ENCODE measurements around the gene USP6.
"Not testable (repeated sequence)": the region's sequence is repeated elsewhere in the genome, so short reads cannot be mapped to it uniquely, and the experiment has no call there.

Gene USP6

DNA sequence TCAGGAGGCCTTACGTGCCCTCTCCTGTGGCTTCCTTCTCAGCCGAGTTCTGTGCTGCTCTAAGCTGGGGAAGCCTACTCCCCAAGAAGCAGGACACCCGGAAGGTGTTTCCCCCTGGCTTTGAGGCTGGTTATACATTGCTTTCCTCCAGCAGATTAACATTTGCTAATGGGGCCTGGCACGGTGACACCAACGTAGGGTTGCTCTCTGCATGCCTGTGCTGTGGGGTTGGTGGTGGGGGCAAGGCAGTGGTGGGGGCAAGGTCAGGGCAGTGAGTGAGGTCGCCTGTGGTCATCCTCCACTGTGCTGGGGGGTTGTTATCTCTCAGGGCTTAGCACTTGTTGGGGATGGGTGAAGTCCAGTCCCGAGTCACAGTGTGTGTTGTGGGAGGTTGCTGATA lies 4.2 kb downstream of the USP6 start:
- TF ChIP-seq ARNTL (CRISPR knock-in tag; IDR thresholded peaks at IDR 0.05; ENCODE audit: borderline replicate concordance, low read depth): no peak
- TF ChIP-seq TOX (CRISPR knock-in tag; IDR thresholded peaks at IDR 0.05; ENCODE audit: borderline replicate concordance): no peak
- TF ChIP-seq, protein P1, sequence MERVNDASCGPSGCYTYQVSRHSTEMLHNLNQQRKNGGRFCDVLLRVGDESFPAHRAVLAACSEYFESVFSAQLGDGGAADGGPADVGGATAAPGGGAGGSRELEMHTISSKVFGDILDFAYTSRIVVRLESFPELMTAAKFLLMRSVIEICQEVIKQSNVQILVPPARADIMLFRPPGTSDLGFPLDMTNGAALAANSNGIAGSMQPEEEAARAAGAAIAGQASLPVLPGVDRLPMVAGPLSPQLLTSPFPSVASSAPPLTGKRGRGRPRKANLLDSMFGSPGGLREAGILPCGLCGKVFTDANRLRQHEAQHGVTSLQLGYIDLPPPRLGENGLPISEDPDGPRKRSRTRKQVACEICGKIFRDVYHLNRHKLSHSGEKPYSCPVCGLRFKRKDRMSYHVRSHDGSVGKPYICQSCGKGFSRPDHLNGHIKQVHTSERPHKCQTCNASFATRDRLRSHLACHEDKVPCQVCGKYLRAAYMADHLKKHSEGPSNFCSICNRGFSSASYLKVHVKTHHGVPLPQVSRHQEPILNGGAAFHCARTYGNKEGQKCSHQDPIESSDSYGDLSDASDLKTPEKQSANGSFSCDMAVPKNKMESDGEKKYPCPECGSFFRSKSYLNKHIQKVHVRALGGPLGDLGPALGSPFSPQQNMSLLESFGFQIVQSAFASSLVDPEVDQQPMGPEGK (CRISPR knock-in tag; IDR thresholded peaks at IDR 0.05; ENCODE audit: borderline replicate concordance): no peak
- TF ChIP-seq, protein P2, sequence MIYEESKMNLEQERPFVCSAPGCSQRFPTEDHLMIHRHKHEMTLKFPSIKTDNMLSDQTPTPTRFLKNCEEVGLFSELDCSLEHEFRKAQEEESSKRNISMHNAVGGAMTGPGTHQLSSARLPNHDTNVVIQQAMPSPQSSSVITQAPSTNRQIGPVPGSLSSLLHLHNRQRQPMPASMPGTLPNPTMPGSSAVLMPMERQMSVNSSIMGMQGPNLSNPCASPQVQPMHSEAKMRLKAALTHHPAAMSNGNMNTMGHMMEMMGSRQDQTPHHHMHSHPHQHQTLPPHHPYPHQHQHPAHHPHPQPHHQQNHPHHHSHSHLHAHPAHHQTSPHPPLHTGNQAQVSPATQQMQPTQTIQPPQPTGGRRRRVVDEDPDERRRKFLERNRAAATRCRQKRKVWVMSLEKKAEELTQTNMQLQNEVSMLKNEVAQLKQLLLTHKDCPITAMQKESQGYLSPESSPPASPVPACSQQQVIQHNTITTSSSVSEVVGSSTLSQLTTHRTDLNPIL (CRISPR knock-in tag; IDR thresholded peaks at IDR 0.05; ENCODE audit: low read depth): no peak
- TF ChIP-seq, protein P3, sequence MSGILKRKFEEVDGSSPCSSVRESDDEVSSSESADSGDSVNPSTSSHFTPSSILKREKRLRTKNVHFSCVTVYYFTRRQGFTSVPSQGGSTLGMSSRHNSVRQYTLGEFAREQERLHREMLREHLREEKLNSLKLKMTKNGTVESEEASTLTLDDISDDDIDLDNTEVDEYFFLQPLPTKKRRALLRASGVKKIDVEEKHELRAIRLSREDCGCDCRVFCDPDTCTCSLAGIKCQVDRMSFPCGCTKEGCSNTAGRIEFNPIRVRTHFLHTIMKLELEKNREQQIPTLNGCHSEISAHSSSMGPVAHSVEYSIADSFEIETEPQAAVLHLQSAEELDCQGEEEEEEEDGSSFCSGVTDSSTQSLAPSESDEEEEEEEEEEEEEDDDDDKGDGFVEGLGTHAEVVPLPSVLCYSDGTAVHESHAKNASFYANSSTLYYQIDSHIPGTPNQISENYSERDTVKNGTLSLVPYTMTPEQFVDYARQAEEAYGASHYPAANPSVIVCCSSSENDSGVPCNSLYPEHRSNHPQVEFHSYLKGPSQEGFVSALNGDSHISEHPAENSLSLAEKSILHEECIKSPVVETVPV (CRISPR knock-in tag; IDR thresholded peaks at IDR 0.05): no peak
- no peak for TF ChIP-seq PPARA (CRISPR knock-in tag; IDR thresholded peaks at IDR 0.05; ENCODE audit: borderline replicate concordance)
- no peak for TF ChIP-seq ZNF8 (CRISPR knock-in tag; IDR thresholded peaks at IDR 0.05)
- TF ChIP-seq TCF4 (CRISPR knock-in tag; IDR thresholded peaks at IDR 0.05; ENCODE audit: borderline replicate concordance): no peak
- no peak for TF ChIP-seq ZNF70 (CRISPR knock-in tag; IDR thresholded peaks at IDR 0.05)
- ATAC-seq: no peak

DNA sequence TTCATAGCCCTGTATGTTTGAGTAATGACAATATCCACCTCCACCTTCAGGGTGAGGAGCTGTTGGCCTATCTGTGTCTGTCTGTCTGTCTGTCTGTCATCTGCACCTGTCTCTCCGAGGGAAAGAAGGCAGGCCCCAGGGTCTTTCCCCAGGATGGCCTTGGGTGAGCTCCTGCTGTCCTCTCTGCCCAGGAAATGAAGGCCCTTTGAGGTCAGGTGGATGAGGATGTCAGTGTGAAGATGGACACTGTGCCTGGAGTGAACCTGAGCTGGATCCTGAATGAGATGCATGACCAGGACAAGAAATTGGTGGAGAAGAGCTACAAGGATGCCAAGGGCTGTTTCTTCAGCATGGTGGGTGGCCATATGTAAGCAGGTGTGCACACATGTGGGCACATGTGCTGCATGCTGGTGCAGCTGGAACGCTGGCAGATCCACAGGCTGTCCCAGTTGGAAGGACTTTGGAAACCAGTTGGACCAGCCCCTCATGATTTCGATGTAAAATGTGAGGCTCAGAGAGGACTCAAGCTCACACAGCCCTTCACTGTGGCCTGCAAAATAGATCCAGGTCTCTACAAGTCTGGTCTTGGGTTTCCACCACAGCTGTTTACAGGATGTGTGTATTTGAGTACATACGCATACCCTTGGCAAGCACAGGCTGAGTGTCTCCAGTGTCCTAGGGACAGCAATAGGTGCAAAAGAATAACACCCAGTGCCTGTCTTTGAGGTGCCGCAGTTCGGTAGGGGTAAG lies 4.8 kb downstream of the USP6 start:
- not testable (repeated sequence) for ATAC-seq

DNA sequence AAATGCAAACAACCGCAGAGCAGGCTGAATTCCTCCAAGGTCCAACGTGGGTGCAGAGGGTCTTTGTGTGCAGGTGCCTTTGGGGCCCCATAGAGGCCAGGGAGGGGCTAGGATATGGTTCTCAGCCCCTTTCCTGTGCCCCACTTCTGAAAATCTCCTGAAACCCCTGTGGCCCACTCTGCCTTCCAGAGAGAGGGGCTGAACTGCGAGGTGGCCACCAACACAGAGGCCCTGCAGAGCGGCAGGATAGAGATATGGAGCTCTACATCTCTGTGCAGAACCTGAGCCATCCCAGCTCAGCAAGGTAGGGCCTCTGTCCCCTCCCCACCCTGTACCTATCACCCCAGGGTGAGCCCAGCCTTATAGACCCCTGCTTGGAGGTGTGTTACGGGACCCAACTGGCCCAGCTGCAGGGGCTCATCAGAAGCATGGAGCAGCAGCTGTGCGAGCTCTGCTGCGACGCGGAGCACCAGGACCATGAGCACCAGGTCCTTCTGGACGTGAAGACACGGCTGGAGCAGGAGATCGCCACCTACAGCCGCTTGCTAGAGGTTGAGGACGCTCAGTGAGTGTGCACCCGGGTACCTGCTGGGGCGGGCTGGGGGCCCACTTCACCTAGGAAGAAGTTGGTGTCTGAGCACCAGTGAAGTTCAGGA lies 5.5 kb downstream of the USP6 start:
- no peak for ATAC-seq
- TF ChIP-seq ESRRG (CRISPR knock-in tag; IDR thresholded peaks at IDR 0.05) (no peak), GLIS3 (CRISPR knock-in tag; IDR thresholded peaks at IDR 0.05) (no peak), BACH2 (CRISPR knock-in tag; IDR thresholded peaks at IDR 0.05; ENCODE audit: borderline replicate concordance) (no peak), PPARA (CRISPR knock-in tag; IDR thresholded peaks at IDR 0.05; ENCODE audit: borderline replicate concordance) (no peak), TCF4 (CRISPR knock-in tag; IDR thresholded peaks at IDR 0.05; ENCODE audit: borderline replicate concordance) (no peak), CSDC2 (CRISPR knock-in tag; IDR thresholded peaks at IDR 0.05) (no peak), OSR1 (CRISPR knock-in tag; IDR thresholded peaks at IDR 0.05) (no peak), ISL1 (CRISPR knock-in tag; IDR thresholded peaks at IDR 0.05) (no peak)

DNA sequence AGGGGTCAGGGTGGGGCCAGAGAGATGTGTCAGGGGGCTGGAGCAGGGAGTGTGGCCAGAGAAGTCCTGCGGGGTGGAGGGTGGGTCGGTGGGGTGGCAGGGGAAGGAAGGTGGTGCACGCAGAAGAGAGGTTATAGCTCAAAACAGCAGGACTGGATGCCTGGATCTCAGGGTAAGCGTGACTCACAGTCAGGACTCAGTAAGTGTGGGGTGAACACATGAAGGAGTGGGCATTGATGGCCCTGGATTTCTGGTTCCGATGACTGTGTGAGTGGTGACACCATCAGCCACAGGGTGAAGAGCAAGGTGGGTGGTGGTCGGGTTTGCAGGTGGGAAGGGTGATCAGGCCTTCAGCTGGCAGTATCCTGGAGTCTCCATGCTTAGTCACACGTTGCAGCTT lies 6.2 kb downstream of the USP6 start:
- ATAC-seq: not testable (repeated sequence)

DNA sequence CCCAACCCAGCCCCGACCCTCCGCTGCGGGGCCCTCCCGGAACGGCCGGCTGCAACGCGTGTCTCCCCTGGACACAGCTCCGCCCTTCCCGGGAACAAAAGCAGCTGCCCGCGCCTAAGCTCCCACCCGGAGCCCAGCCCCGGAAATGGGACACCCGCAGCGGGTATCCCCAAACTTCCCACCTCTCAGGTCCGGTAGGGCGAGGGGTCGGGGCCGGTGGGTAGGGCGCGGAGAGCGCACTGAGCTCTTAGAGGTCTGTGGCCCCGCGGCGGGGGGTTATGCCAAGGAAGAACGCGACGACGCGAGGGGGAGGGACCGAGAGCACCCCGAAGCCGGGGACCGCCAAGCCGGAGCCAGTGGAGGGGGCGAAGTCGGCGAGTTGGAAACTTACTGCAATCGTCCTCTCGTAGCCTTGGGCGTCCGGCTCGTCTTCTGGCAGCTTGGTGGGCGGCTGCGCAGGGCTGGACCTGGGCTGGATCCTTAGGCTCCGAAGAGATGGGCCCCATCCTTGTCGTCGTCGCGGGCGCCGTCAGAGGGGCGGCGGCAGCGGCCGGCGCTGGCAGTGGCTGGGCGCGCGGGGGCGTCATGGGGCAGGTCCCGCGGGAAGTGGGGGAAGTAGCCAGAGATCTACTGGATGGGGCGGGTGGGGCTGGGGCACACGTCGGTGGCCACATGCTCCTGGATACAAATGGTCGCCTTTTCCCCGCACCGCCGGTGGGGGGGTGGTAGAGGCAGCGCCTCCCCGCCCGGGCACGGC lies 6.9 kb downstream of the USP6 start:
- ATAC-seq: peak; percentile 46; the same call in 2 of the 3 replicates
- no peak for TF ChIP-seq ARNTL (CRISPR knock-in tag; IDR thresholded peaks at IDR 0.05; ENCODE audit: borderline replicate concordance, low read depth)
- TF ChIP-seq TCF4 (CRISPR knock-in tag; IDR thresholded peaks at IDR 0.05; ENCODE audit: borderline replicate concordance): no peak
- no peak for TF ChIP-seq ZFP30 (CRISPR knock-in tag; IDR thresholded peaks at IDR 0.05)
- TF ChIP-seq, protein P1 (CRISPR knock-in tag; IDR thresholded peaks at IDR 0.05; ENCODE audit: borderline replicate concordance): no peak
- TF ChIP-seq, protein P3 (CRISPR knock-in tag; IDR thresholded peaks at IDR 0.05): no peak
- no peak for TF ChIP-seq ZFP3 (CRISPR knock-in tag; IDR thresholded peaks at IDR 0.05)

All from SK-N-SH treated with all-trans-retinoic acid at 6 μM for 48 hours (cell line).